ENCODE results near the gene ENPP7. TPM values are rescaled to one million over a fixed set of nuclear protein-coding genes. Genes with fewer than 3 reads are reported as not detected.
A peak's percentile ranks its signal among the peaks of the same experiment; 100 is the strongest.

The ENPP7 gene
- total RNA-seq, 1 donor from 2014 or later, result not detected

DNA sequence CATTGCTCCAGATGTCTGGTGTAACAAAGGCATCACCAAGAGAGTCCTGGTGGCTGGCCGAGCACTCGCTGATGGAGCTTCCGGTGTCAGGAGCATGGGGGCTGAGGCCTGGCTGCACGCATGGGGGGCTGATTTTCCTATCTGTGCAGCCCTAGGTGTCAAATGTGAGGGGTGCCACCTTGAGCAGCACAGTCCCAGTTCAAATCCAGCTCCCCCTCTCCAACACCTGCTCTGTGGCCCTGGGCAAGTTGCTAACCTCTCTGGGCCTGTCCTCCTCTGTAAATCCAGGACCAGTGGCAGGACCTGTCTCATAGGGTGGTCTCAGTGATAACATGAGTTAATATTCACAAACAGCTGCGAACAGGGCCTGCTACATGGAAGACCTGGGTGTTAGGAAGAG is 12.9 kb downstream of the ENPP7 start:
- TF ChIP-seq CTCF (conservative IDR thresholded peaks at IDR 0.05), result no peak
- H3K9me3 Mint-ChIP-seq, result no peaks in the 10 kb centered on the region
- H3K27me3 Mint-ChIP-seq (ENCODE audit: low read depth), result peaks cover 47% of the 10 kb centered on the region
- peaks cover 28% of the 10 kb centered on the region for H3K4me1 Mint-ChIP-seq
- no peaks in the 10 kb centered on the region for H3K36me3 Mint-ChIP-seq (ENCODE audit: low read depth)
- H3K27ac Mint-ChIP-seq (ENCODE audit: unreplicated experiment), result no peak overlapping the region
- no peak overlapping the region for H3K4me3 Mint-ChIP-seq
- no peak for DNase-seq (ENCODE audit: low read depth, low spot score)

- DNase-seq (ENCODE audit: low read depth, low spot score), result no peak
- no peak for TF ChIP-seq CTCF (conservative IDR thresholded peaks at IDR 0.05)
- Mint-ChIP-seq H3K4me1 (peaks cover 18% of the 10 kb centered on the region), H3K27me3 (ENCODE audit: low read depth) (peaks cover 45% of the 10 kb centered on the region), H3K36me3 (ENCODE audit: low read depth) (no peaks in the 10 kb centered on the region), H3K27ac (ENCODE audit: unreplicated experiment) (no peak overlapping the region), H3K4me3 (no peak overlapping the region), H3K9me3 (no peaks in the 10 kb centered on the region)
Measured at GRCh38 chr17:79745641-79746105, 14.9 kb downstream of the ENPP7 start.

- Mint-ChIP-seq H3K36me3 (ENCODE audit: low read depth) (no peaks in the 10 kb centered on the region), H3K4me3 (peak overlapping the region; percentile 54), H3K27me3 (ENCODE audit: low read depth) (peaks cover 58% of the 10 kb centered on the region), H3K9me3 (no peaks in the 10 kb centered on the region), H3K4me1 (peaks cover 17% of the 10 kb centered on the region), H3K27ac (ENCODE audit: unreplicated experiment) (no peak overlapping the region)
- no peak for DNase-seq (ENCODE audit: low read depth, low spot score)
- TF ChIP-seq CTCF (conservative IDR thresholded peaks at IDR 0.05), result no peak
Measured at GRCh38 chr17:79746889-79747507, 16.3 kb downstream of the ENPP7 start.

DNA sequence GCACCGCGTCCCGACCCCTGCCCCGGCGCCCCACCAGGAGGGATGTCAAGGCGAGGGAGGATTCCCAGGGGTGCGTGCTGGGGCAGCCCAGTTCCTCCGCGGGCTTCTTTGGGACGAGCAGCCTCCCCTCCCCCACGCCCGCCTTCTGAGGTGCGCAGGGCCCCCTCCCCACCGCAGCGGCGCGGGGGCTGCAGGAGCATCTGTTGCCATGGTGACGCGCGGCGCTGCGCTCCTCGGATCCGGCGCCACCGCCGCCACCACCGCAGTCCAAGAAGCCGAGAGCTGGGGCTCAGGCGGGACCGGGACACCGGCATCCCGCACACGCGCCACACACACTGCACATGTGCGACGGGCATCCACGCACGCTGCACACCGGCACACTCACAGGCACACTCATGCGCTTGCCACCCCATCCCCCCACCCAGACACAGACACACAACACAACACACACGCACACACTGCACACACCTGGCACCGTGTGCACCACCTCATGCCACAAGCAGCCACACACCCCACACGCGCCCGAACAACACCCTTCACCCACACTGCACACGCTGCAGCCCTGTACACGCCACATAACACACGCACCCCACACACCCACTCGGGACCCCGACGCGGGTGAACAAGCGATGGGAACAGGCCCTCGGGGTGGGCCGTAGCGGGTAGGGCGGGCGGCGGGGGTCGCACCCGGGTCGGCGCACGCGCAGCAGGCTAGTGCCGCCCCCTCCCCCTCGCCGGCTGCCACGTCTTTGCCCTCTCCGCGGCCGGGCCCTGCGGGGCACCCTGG is 17.0 kb downstream of the ENPP7 start:
- H3K4me3 Mint-ChIP-seq, result peak overlapping the region; percentile 54
- DNase-seq (ENCODE audit: low read depth, low spot score), result peak; percentile 14
- H3K36me3 Mint-ChIP-seq (ENCODE audit: low read depth), result no peaks in the 10 kb centered on the region
- H3K4me1 Mint-ChIP-seq, result peaks cover 14% of the 10 kb centered on the region
- no peak for TF ChIP-seq CTCF (conservative IDR thresholded peaks at IDR 0.05)
- no peak overlapping the region for H3K27ac Mint-ChIP-seq (ENCODE audit: unreplicated experiment)
- H3K27me3 Mint-ChIP-seq (ENCODE audit: low read depth), result peaks cover 59% of the 10 kb centered on the region
- H3K9me3 Mint-ChIP-seq, result no peaks in the 10 kb centered on the region

DNA sequence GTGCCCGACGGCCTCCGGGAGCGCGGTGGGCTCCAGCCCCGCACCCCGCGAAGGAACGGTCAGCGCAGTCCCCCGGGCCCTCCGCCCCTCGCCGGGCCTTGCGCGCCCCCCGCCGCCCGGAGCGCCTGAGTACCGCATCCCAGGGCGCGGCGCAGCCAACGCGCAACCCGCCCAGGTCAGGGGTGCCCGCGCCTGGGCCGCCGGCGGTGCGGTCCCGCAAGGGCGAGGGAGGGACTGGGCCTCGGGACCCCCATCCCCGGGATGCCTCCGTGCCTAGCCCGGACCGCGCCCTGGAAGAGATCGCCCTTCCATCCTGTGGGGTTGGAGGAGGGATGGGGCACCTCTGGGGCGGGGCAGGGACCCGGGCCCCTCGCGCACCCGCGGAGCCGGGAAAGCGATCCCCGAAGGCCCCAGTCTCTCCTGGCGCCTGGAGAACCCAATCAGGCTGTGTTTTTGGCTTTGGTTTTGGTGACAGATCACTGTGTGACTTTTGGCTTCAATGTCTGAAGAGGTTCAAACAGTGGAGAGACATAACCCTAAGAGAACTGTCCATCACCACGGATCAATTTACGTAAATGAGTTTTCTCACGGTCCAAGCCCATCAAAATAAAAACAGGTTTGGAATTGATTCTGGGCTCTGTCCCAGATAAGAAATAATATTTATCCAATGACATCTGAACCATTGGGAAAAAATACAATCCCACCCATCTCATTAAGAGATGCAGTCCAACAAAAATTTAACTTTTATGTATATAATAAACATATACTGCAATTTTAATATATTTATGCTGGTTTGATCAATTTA is 17.8 kb downstream of the ENPP7 start:
- Mint-ChIP-seq H3K9me3 (no peaks in the 10 kb centered on the region), H3K4me1 (peaks cover 14% of the 10 kb centered on the region), H3K36me3 (ENCODE audit: low read depth) (no peaks in the 10 kb centered on the region), H3K27me3 (ENCODE audit: low read depth) (peaks cover 59% of the 10 kb centered on the region), H3K4me3 (no peak overlapping the region), H3K27ac (ENCODE audit: unreplicated experiment) (no peak overlapping the region)
- DNase-seq (ENCODE audit: low read depth, low spot score), result no peak
- TF ChIP-seq CTCF (conservative IDR thresholded peaks at IDR 0.05), result no peak
